Neural crest cell (in vitro differentiated cells): Measurements from ENCODE around the gene XPNPEP1. TPM values are rescaled to one million over a fixed set of nuclear protein-coding genes. Genes with fewer than 3 reads are reported as not detected.

ENCODE experiments used
- DNase-seq: peaks from one replicate; pipeline ENCODE4 v3.0.0; 2021; ENCODE audit warnings: low read depth, mixed read lengths, low spot score
- H3K27ac Mint-ChIP-seq: one replicate; pipeline ENCODE4 v1.8.0; 2021; ENCODE audit warnings: mild to moderate bottlenecking, mixed read lengths; ENCODE audit not compliant: unreplicated experiment
- H3K27me3 Mint-ChIP-seq: 2 replicates; pipeline ENCODE4 v1.8.0; 2021; ENCODE audit warnings: low read depth, mild to moderate bottlenecking, mixed read lengths
- H3K36me3 Mint-ChIP-seq: 2 replicates; pipeline ENCODE4 v1.8.0; 2021; ENCODE audit warnings: low read depth, mild to moderate bottlenecking, mixed read lengths
- H3K4me1 Mint-ChIP-seq: 2 replicates; pipeline ENCODE4 v1.8.0; 2021; ENCODE audit warnings: mixed read lengths
- H3K4me3 Mint-ChIP-seq: one replicate; pipeline ENCODE4 v1.8.0; 2021; ENCODE audit warnings: mild to moderate bottlenecking, mixed read lengths
- H3K9me3 Mint-ChIP-seq: 2 replicates; pipeline ENCODE4 v1.8.0; 2021; ENCODE audit warnings: mixed read lengths
- CTCF ChIP-seq: fragments of 200-600 bp; sonication (generic); conservative IDR thresholded peaks from 2 replicates; pipeline ENCODE4 v1.5.0; 2021; ENCODE audit warnings: antibody characterized with exemption, mild to moderate bottlenecking
- total RNA-seq: library from RNA; stranded (reverse); gene quantifications from 2 replicates; pipeline ENCODE4 v1.2.1, GENCODE V29; 2021

Gene XPNPEP1
- total RNA-seq, 1 donor from 2014 or later = 76.8 TPM

GRCh38 chr10:109837384-109837783 is 85.9 kb downstream of the XPNPEP1 start:
- no peak for TF ChIP-seq CTCF
- no peak for DNase-seq
- Mint-ChIP-seq H3K4me1 (peaks cover 8% of the 10 kb centered on the region), H3K4me3 (no peak overlapping the region), H3K9me3 (peaks cover 4% of the 10 kb centered on the region), H3K27ac (no peak overlapping the region), H3K27me3 (no peaks in the 10 kb centered on the region), H3K36me3 (peaks cover 2% of the 10 kb centered on the region)

DNA sequence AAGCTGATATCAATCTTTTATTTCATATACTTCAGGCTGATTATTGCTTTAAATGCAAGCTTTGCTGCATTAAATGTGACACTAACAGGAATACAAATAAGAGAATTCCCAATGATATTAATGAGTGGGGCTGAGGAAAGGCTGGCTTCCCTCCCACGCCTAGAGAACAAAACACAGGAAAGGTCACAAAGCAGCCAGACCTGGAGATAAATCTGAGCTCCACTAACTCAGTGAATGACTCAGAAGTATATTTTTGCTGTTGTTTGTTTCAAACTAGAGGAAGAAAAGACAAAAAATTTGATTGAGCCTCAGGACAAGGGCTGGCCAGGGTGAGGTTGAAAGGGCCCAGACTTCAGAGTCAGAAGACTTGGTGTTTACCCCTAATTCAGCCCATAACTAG is 88.1 kb downstream of the XPNPEP1 start:
- Mint-ChIP-seq H3K9me3 (peaks cover 9% of the 10 kb centered on the region), H3K4me1 (peaks cover 3% of the 10 kb centered on the region), H3K36me3 (peaks cover 2% of the 10 kb centered on the region), H3K27me3 (no peaks in the 10 kb centered on the region), H3K27ac (no peak overlapping the region), H3K4me3 (no peak overlapping the region)
- TF ChIP-seq CTCF = no peak
- DNase-seq = no peak

DNA sequence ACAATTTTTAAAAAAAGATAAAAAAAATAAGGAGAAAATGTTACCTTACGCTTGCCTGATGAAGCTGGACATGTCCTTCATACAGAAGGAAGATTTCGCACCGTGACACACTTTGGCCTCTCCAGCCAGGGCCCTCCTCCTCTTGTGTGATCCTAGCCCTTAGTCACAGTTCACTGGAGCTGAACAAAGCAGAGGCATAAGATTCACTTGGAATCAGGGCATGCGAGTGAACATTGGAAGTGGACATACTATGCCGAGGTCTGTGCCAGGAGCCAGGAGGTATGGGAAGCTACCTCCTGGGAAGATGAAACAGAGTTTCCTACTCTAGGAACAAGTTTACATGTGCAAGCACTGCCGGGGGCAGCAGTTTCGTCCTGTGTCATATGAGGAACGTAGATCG is 91.5 kb downstream of the XPNPEP1 start:
- no peak for DNase-seq
- Mint-ChIP-seq H3K27ac (no peak overlapping the region), H3K36me3 (peaks cover 2% of the 10 kb centered on the region), H3K4me3 (no peak overlapping the region), H3K27me3 (no peaks in the 10 kb centered on the region), H3K4me1 (peaks cover 3% of the 10 kb centered on the region), H3K9me3 (peaks cover 9% of the 10 kb centered on the region)
- TF ChIP-seq CTCF = no peak

DNA sequence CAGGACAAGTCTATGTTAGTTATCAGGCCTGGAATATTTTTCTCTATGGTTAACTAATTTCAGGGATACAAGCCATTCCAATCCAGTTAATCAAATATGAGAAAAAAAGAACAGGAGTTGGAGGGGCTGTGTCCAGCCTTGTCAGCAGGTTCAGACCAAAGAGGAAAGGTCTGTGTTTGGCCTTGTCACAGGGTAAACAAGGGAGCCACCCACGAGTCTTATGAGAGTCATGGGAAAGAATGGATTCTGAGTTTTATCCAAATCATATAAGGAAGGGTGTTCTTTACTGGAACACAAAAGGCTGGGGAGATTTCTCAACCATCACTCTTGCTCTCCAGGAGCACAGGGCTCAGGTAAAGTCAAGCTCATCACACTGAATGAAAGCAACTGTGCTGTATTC is 99.1 kb downstream of the XPNPEP1 start:
- no peaks in the 10 kb centered on the region for H3K27me3 Mint-ChIP-seq
- TF ChIP-seq CTCF = no peak
- no peak for DNase-seq
- H3K4me1 Mint-ChIP-seq = no peaks in the 10 kb centered on the region
- H3K27ac Mint-ChIP-seq = no peak overlapping the region
- peaks cover 8% of the 10 kb centered on the region for H3K9me3 Mint-ChIP-seq
- H3K4me3 Mint-ChIP-seq = no peak overlapping the region
- H3K36me3 Mint-ChIP-seq = peaks cover 2% of the 10 kb centered on the region

GRCh38 chr10:109823196-109823595 is 100.1 kb downstream of the XPNPEP1 start:
- no peak overlapping the region for H3K4me3 Mint-ChIP-seq

More at GRCh38 chr10:109823196-109823595, 100.1 kb downstream of the XPNPEP1 start:
- Mint-ChIP-seq H3K36me3 (peaks cover 2% of the 10 kb centered on the region), H3K27ac (no peak overlapping the region), H3K27me3 (no peaks in the 10 kb centered on the region), H3K9me3 (peaks cover 8% of the 10 kb centered on the region), H3K4me1 (no peaks in the 10 kb centered on the region)
- no peak for TF ChIP-seq CTCF
- no peak for DNase-seq
